ENCODE data around the gene GALK2. TPM values are rescaled to one million over a fixed set of nuclear protein-coding genes. Genes with fewer than 3 reads are reported as not detected.

The GALK2 gene
- total and polyA plus RNA-seq, 3 donors from 2014 or later = 21.8 to 29.9 (median 25.6) TPM

GRCh38 chr15:49320351-49320750 is 150.3 kb downstream of the GALK2 start:
- intact Hi-C loops (cut with DNase I; ENCODE audit: low total_unique reads) = no loop called here
- no peaks in the 10 kb centered on the region for H3K27me3 ChIP-seq
- no peaks in the 10 kb centered on the region for H3K36me3 ChIP-seq (ENCODE audit: low read depth, missing control alignments)
- DNase-seq = no peak
- WGBS, 2 donors = 46% methylated on average over 1 of the region's 1 CpG
- no peaks in the 10 kb centered on the region for H3K9me3 ChIP-seq
- H3K4me1 ChIP-seq = no peaks in the 10 kb centered on the region
- TF ChIP-seq CTCF (IDR thresholded peaks at IDR 0.05) (no peak), POLR2A (IDR thresholded peaks at IDR 0.05) (no peak)
- H3K4me3 ChIP-seq = no peak overlapping the region
- H3K27ac ChIP-seq = peak overlapping the region in 1 of 2 donors; percentile 37

GRCh38 chr15:49323207-49323606 is 153.2 kb downstream of the GALK2 start:
- TF ChIP-seq POLR2A (IDR thresholded peaks at IDR 0.05) (no peak), CTCF (IDR thresholded peaks at IDR 0.05) (no peak)
- 86 to 94% methylated on average over 1 of the region's 1 CpG for WGBS, 2 donors

GRCh38 chr15:49327927-49328326 is 157.9 kb downstream of the GALK2 start:
- WGBS, 2 donors = 88 to 92% methylated on average over 4 of the region's 4 CpGs
- H3K4me1 ChIP-seq = no peaks in the 10 kb centered on the region
- H3K4me3 ChIP-seq = no peak overlapping the region
- H3K27me3 ChIP-seq = no peaks in the 10 kb centered on the region
- DNase-seq = no peak
- H3K36me3 ChIP-seq (ENCODE audit: low read depth, missing control alignments) = no peaks in the 10 kb centered on the region
- H3K27ac ChIP-seq = no peak overlapping the region
- TF ChIP-seq POLR2A (IDR thresholded peaks at IDR 0.05) = no peak
- TF ChIP-seq CTCF (IDR thresholded peaks at IDR 0.05) = no peak
- intact Hi-C loops (cut with DNase I; ENCODE audit: low total_unique reads) = no loop called here
- H3K9me3 ChIP-seq = no peaks in the 10 kb centered on the region

More at GRCh38 chr15:49323207-49323606, 153.2 kb downstream of the GALK2 start:
- Histone ChIP-seq H3K36me3 (ENCODE audit: low read depth, missing control alignments) (no peaks in the 10 kb centered on the region), H3K4me1 (no peaks in the 10 kb centered on the region), H3K27ac (no peak overlapping the region), H3K9me3 (no peaks in the 10 kb centered on the region), H3K4me3 (no peak overlapping the region), H3K27me3 (no peaks in the 10 kb centered on the region)
- no peak for DNase-seq
- intact Hi-C loops (cut with DNase I; ENCODE audit: low total_unique reads) = no loop called here

GRCh38 chr15:49328941-49329340 is 158.9 kb downstream of the GALK2 start:
- Histone ChIP-seq H3K4me1 (no peaks in the 10 kb centered on the region), H3K36me3 (ENCODE audit: low read depth, missing control alignments) (no peaks in the 10 kb centered on the region), H3K27me3 (no peaks in the 10 kb centered on the region), H3K27ac (no peak overlapping the region), H3K4me3 (no peak overlapping the region), H3K9me3 (no peaks in the 10 kb centered on the region)
- intact Hi-C loops (cut with DNase I; ENCODE audit: low total_unique reads) = no loop called here
- no peak for DNase-seq
- TF ChIP-seq CTCF (IDR thresholded peaks at IDR 0.05) = no peak
- TF ChIP-seq POLR2A (IDR thresholded peaks at IDR 0.05) = no peak

- Histone ChIP-seq H3K27ac (no peak overlapping the region), H3K27me3 (no peaks in the 10 kb centered on the region), H3K4me1 (no peaks in the 10 kb centered on the region), H3K9me3 (no peaks in the 10 kb centered on the region), H3K4me3 (no peak overlapping the region), H3K36me3 (ENCODE audit: low read depth, missing control alignments) (no peaks in the 10 kb centered on the region)
- intact Hi-C loops (cut with DNase I; ENCODE audit: low total_unique reads) = no loop called here
- no peak for DNase-seq
- TF ChIP-seq POLR2A (IDR thresholded peaks at IDR 0.05) = no peak
- no peak for TF ChIP-seq CTCF (IDR thresholded peaks at IDR 0.05)
Measured at GRCh38 chr15:49330166-49330565, 160.1 kb downstream of the GALK2 start.
